GM21529 (cell line): ENCODE data around the gene FOXL1.

Source experiments
- ATAC-seq: cut with Tn5 transposase; IDR thresholded peaks from one replicate; pipeline ENCODE4 v1.9.1; 2021; ENCODE audit not compliant: unreplicated experiment

FOXL1 gene

GRCh38 chr16:86549076-86549892 lies 29.1 kb upstream of the FOXL1 start:
- no peak for ATAC-seq

- ATAC-seq = no peak
Observed at GRCh38 chr16:86549893-86550190, 28.5 kb upstream of the FOXL1 start.

DNA sequence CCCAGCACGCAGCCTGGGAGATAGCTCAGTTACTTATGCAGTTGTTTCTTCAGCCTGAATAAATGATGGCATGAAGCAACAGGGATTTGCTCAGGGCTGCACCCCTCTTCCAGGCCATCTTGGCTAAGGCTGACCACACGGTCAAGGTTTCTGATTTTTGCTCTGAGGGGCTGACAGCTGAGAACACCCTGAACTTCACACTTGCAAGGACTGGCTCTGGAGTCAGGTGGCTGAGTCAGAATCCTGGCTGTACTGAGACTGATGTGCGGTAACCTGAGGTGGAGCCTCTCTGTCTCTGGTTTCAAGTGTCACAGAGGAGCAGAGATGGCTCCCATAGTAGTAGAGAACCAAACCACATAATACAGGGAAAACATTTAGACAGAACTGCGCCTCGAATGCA lies 28.1 kb upstream of the FOXL1 start:
- no peak for ATAC-seq

DNA sequence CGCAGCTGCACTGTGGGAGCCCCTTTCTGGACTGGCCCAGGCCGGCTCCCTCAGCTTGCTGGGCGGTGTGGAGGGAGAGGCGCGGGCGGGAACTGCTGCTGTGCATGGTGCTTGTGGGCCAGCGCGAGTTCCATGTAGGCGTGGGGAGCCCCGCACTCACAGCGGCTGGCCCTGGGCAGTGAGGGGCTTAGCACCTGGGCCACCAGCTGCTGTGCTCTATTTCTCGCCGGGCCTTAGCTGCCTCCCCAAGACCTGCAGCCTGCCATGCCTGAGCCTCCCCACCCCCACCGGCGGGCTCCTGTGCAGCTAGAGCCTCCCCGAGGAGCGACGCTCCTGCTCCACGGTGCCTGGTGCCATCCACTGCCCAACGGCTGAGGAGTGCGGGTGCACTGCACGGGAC lies 25.0 kb upstream of the FOXL1 start:
- no peak for ATAC-seq

DNA sequence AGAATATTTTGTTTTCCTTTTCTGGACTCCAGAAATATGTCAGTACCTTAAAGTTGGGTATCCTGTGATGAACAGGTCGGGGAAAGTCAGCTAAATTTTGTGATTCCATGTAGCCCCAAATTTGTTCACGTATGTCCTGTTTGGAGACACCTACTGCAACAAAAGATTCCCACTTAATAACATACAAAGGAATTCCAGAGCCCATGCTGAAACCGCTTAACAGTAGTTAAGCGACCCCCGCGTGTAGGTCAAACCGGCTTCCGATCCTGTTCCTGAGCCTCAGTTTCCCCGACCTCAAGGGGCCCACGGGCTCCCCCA lies 23.8 kb upstream of the FOXL1 start:
- peak; percentile 9 for ATAC-seq

DNA sequence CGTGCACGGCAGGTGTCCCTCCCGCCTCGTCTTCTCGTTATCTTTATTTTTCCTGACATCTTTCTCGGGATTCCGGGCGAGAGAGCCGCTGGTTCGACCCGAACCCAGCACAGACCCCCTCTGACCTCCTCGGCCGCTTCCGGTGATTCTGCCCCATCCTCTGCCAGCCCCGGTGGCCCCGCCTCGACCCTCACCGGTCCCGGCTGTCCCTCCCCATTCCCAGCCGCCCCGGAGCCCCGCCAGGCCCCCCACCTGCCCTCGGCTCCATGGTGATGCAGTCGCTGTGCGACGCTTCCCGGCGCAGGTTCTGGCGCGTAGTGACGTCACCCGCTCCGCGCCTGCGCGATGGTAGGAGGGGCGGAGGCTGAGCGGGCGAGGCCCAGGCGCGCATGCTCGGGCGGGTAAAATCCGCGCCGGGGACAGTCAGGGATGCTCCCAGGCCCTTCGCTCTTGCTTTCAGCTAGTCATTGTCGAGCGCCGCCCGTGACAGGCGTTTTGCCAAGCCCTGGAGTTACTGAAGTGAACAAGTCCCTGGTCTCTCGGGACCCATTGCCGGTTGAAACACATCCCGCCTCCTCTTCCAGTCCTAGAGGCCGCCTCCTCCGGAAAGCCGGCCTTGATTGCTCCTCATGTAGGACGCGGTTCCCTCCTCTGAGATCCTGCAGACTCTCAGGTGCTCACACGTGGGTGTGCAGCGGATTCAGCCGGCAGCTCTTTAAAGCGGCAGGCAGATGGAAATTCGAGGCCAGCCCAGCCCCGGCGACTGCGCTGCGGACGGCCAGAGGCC lies 23.2 kb upstream of the FOXL1 start, which contains the start of gene MTHFSD:
Gene MTHFSD (minus strand): TSS at position 319 of the 787 bp plus-strand sequence. CDS start 51 bp downstream, at position 268.
- peak; percentile 88 for ATAC-seq

DNA sequence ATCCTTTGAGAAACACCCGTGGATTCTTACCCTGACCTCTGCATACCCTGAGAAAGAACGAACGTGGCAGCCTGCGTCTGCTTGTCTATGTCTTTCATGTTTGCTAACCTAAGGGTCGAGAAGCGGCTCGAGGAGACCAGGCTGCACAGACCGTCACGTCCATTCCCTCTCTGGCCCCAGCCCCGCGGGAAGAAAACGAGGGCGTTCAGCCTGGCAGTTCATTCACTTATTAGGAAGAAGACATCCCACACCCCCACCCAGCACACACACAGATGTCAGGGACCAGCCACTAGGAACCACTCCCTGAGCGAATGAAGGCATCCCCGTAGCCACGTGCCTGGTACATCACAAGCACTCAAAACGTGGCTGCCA lies 22.7 kb upstream of the FOXL1 start:
- ATAC-seq = no peak

- no peak for ATAC-seq
Observed at GRCh38 chr16:86556576-86556975, 21.8 kb upstream of the FOXL1 start.

GRCh38 chr16:86557587-86557986 lies 20.8 kb upstream of the FOXL1 start:
- no peak for ATAC-seq

DNA sequence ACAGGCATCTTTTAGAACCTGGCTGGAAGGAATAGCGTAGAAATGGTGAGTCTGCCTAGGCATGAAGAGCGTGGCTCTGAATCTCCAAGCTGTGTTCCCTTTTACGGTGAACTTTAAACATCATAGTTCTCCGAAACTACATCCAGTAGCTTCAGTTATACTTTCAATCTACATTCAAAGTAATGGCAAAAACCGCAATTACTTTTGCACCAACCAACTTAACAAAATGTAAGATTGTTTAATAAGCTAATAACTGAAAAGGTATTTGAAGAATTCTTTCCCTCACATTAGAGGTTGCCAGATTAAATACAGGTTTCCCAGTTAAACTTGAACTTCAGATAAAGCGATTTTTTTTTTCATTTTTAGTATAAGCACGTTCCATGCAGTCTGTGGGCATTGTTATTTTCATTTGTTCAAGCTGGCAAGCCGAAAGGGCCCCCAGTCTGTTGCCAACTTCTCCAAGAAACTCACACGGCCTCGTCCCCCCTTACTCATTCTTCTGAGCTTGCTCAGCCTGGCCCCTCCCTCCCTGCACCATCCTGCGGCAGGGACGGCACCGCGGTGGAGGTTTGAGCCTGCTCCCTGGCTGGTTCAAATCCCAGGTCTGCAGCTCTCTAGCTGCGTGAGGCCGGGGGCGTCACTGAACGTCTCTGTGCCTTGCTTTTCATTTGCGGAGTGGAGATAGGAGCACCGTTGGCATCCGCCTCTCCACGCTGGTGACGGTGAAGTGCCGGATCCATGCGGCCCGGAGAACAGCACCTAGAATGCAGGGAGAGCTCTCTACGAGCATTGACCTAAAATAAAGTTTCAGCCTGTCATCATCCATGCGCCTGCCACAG lies 19.8 kb upstream of the FOXL1 start:
- no peak for ATAC-seq

GRCh38 chr16:86559802-86560305 lies 18.5 kb upstream of the FOXL1 start:
- no peak for ATAC-seq

- ATAC-seq = no peak
Observed at GRCh38 chr16:86562356-86562755, 16.0 kb upstream of the FOXL1 start.

DNA sequence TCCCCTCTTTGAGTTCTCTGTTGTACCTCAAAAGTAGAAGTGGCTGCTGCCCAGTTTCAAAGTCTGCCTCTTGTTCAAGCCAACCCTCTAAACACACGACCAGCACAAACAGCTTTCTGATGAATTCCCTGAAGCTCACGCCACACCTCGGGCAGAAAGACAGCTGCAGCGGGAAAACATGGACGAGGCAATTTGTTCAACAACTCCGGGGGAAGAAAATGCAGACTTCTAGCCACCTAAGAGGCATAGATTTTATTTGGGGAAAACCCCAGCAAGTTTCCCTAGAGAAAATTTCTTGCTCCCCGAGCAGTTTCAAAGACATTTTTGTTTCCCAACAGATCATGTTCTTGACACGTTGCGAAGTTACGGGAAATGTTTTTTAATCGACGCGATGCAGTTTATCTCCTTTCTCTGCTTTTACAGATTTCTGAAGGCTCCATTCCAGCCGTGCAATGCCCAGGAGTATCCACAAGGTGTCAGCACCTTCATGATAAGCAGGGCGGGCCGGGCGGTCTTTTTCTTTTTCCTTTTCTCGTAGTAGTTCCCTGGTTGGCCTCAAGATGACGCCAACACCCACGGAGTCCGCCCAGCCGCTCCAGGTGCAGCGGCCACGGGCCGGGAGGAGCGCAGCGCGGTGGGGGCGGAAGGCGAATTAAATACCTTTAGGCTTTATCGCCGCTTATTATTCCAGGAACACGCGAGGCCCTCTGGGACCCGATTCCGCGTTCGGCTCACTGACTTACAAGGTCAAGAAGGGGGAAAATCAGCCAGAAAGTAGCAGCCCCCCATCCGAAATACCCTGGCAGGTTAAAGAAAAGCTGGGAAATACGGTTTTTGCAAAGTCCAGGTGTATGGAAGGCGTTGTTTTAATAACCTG lies 14.6 kb upstream of the FOXL1 start:
- ATAC-seq = peak; percentile 79

DNA sequence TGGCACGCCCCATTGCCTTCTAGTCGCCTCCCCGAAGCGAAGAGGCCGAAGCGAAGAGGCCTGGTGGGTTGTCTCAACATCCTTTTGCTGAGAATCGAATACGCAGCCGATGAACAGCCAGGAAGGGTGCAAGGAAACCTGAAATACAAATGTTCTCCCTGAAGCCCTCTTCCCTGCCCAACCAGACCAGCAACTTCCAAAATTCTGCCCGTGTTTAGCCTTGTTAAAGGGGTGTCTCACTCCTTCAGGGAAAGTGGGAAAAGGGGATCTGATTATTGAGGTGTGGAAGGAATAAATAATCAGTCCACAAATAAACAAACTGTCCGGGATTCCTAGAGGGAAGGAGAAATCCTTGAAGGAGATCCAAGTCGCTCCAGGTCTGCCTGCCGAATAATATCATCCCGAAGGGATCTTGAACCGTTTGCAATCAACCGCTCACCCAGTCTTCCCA lies 13.1 kb upstream of the FOXL1 start:
- ATAC-seq = no peak

DNA sequence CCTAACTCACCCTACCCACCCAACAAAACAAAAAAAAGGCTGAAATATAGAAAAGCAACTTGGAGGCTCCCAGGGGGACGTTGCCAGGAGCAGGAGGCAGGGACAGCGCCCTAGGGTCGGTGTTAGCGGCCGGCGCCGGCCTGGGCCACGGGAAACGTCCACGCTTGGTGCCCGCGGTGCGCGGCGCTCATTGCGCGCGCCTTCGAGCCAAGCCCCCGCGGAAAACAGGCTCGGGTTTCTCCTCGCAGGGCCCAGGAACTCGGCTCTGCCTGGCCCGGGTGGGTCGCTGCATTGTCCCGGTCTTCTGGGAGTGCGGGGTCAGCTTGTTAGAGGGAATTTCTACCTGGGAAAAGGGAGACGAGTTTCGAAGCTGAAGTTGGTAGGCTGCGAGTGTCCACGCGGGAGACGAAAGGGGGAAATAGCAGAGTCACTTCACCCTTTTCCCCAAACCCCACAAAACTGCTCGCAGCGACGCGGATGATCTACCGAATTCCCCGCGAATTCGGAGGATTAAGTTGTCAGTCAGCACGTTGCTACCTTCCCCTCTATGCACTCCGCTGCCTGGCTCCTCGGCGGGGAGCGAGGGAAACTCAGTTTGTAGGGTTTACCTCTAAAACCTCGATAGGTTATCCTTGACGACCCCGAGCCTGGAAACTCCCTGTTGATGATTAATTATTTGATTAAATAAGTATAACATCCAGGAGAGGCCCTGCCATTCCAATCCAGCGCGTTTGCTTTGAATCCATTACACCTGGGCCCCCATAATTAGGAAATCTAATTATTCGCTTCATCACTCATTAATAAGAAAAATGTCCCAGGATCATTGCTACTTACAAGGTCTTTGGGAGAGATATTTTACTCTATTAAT lies 12.5 kb upstream of the FOXL1 start:
- ATAC-seq = no peak

- no peak for ATAC-seq
Observed at GRCh38 chr16:86566601-86566965, 11.8 kb upstream of the FOXL1 start, which contains the start of gene FOXC2. Gene FOXC2 (plus strand): TSS chr16:86566829. CDS start chr16:86567336, 507 bp downstream.

DNA sequence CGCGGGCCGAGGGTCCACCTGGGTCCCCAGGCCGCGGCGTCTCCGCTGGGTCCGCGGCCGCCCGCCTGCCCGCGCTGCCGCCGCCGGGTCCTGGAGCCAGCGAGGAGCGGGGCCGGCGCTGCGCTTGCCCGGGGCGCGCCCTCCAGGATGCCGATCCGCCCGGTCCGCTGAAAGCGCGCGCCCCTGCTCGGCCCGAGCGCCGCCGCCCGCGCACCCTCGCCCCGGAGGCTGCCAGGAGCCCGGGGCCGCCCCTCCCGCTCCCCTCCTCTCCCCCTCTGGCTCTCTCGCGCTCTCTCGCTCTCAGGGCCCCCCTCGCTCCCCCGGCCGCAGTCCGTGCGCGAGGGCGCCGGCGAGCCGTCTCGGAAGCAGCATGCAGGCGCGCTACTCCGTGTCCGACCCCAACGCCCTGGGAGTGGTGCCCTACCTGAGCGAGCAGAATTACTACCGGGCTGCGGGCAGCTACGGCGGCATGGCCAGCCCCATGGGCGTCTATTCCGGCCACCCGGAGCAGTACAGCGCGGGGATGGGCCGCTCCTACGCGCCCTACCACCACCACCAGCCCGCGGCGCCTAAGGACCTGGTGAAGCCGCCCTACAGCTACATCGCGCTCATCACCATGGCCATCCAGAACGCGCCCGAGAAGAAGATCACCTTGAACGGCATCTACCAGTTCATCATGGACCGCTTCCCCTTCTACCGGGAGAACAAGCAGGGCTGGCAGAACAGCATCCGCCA lies 11.2 kb upstream of the FOXL1 start:
- ATAC-seq = no peak

GRCh38 chr16:86567701-86568581 lies 10.4 kb upstream of the FOXL1 start:
- ATAC-seq = no peak
